HG02840 (cell line): ENCODE results near the gene VRK3.
"Not testable (repeated sequence)": the region's sequence is repeated elsewhere in the genome, so short reads cannot be mapped to it uniquely, and the experiment has no call there.

Source experiments
- ATAC-seq: cut with Tn5 transposase; IDR thresholded peaks from one replicate; pipeline ENCODE4 v1.9.1; 2021; ENCODE audit warnings: mild to moderate bottlenecking, moderate library complexity, moderate number of reproducible peaks; ENCODE audit not compliant: unreplicated experiment, low FRiP score

VRK3 gene

GRCh38 chr19:50025022-50025793 lies at the start of gene VRK3:
VRK3 (minus strand) TSS chr19:50025372; CDS start chr19:50016162, 9,210 bp downstream.
- ATAC-seq, result peak; percentile 85

- not testable (repeated sequence) for ATAC-seq
These were observed 43.2 kb upstream of the VRK3 start for GRCh38 chr19:50068382-50068781.

GRCh38 chr19:50067575-50067974 lies 42.4 kb upstream of the VRK3 start:
- no peak for ATAC-seq

- ATAC-seq, result no peak
These were observed 40.8 kb upstream of the VRK3 start for GRCh38 chr19:50065938-50066337.

GRCh38 chr19:50061650-50062049 lies 36.5 kb upstream of the VRK3 start:
- ATAC-seq, result no peak

- ATAC-seq, result no peak
These were observed 34.9 kb upstream of the VRK3 start for GRCh38 chr19:50060107-50060506.

- ATAC-seq, result no peak
These were observed 33.9 kb upstream of the VRK3 start for GRCh38 chr19:50059045-50059444.

- ATAC-seq, result no peak
These were observed 33.3 kb upstream of the VRK3 start for GRCh38 chr19:50058425-50058824.

GRCh38 chr19:50053119-50053518 lies 27.9 kb upstream of the VRK3 start:
- ATAC-seq, result no peak

GRCh38 chr19:50051964-50052363 lies 26.8 kb upstream of the VRK3 start:
- ATAC-seq, result no peak

GRCh38 chr19:50051228-50051895 lies 26.2 kb upstream of the VRK3 start:
- not testable (repeated sequence) for ATAC-seq

GRCh38 chr19:50050406-50051227 lies 25.4 kb upstream of the VRK3 start:
- ATAC-seq, result no peak

- no peak for ATAC-seq
These were observed 22.5 kb upstream of the VRK3 start for GRCh38 chr19:50047671-50048070.

GRCh38 chr19:50046649-50047503 lies 21.7 kb upstream of the VRK3 start:
- no peak for ATAC-seq

- no peak for ATAC-seq
These were observed 19.8 kb upstream of the VRK3 start for GRCh38 chr19:50044922-50045321.

GRCh38 chr19:50043967-50044366 lies 18.8 kb upstream of the VRK3 start:
- no peak for ATAC-seq

- ATAC-seq, result no peak
These were observed 17.3 kb upstream of the VRK3 start for GRCh38 chr19:50042363-50043024.

GRCh38 chr19:50040967-50041366 lies 15.8 kb upstream of the VRK3 start:
- ATAC-seq, result no peak

GRCh38 chr19:50039968-50040367 lies 14.8 kb upstream of the VRK3 start:
- no peak for ATAC-seq

GRCh38 chr19:50036908-50037307 lies 11.7 kb upstream of the VRK3 start:
- no peak for ATAC-seq
